Ureter (tissue), 1 donor: ENCODE data around the gene MBIP. TPM values are rescaled to one million over a fixed set of nuclear protein-coding genes. Genes with fewer than 3 reads are reported as not detected.

Experiments
- DNase-seq: peaks from one replicate; pipeline ENCODE4 v3.0.0-alpha.2; 2020; ENCODE audit warnings: low spot score
- total RNA-seq: library from RNA; stranded (reverse); gene quantifications from one replicate; pipeline ENCODE4 v1.2.4, GENCODE V29; 2023
- donor health status: DM: yes; HTN: yes; CAD: no.

MBIP gene
- total RNA-seq, 1 donor from 2014 or later = 24.9 TPM

GRCh38 chr14:36313206-36313605 lies 7.2 kb downstream of the MBIP start:
- DNase-seq = no peak

GRCh38 chr14:36306836-36307235 lies 13.6 kb downstream of the MBIP start:
- DNase-seq = no peak

GRCh38 chr14:36304895-36305294 lies 15.5 kb downstream of the MBIP start:
- no peak for DNase-seq

- no peak for DNase-seq
These were observed 16.5 kb downstream of the MBIP start for GRCh38 chr14:36303960-36304359.

GRCh38 chr14:36302823-36303222 lies 17.6 kb downstream of the MBIP start:
- no peak for DNase-seq

- no peak for DNase-seq
These were observed 19.3 kb downstream of the MBIP start for GRCh38 chr14:36301159-36301558.

- DNase-seq = no peak
These were observed 20.1 kb downstream of the MBIP start for GRCh38 chr14:36300337-36300736.

- no peak for DNase-seq
These were observed 24.5 kb downstream of the MBIP start for GRCh38 chr14:36295642-36296627.

- DNase-seq = no peak
These were observed 25.9 kb downstream of the MBIP start for GRCh38 chr14:36294543-36294942.

- DNase-seq = no peak
These were observed 26.6 kb downstream of the MBIP start for GRCh38 chr14:36293824-36294223.

GRCh38 chr14:36289954-36290353 lies 30.5 kb downstream of the MBIP start:
- DNase-seq = no peak

- DNase-seq = no peak
These were observed 31.9 kb downstream of the MBIP start for GRCh38 chr14:36288496-36288895.

- DNase-seq = no peak
These were observed 35.4 kb downstream of the MBIP start for GRCh38 chr14:36284971-36285595.

- no peak for DNase-seq
These were observed 39.1 kb downstream of the MBIP start for GRCh38 chr14:36281309-36281708.

GRCh38 chr14:36279306-36280190 lies 40.9 kb downstream of the MBIP start:
- DNase-seq = no peak

- DNase-seq = no peak
These were observed 44.7 kb downstream of the MBIP start for GRCh38 chr14:36275741-36276140.

- no peak for DNase-seq
These were observed 48.2 kb downstream of the MBIP start for GRCh38 chr14:36271939-36272907.

GRCh38 chr14:36271222-36271621 lies 49.2 kb downstream of the MBIP start:
- DNase-seq = no peak

GRCh38 chr14:36270191-36270590 lies 50.2 kb downstream of the MBIP start:
- DNase-seq = no peak

- no peak for DNase-seq
These were observed 52.3 kb downstream of the MBIP start for GRCh38 chr14:36268121-36268520.

- no peak for DNase-seq
These were observed 55.8 kb downstream of the MBIP start for GRCh38 chr14:36264595-36264994.
